SK-N-MC (cell line): ENCODE results near the gene AACS.

Experiments used
- EZH2 ChIP-seq: fragments of 200-600 bp; sonication (generic); IDR thresholded peaks from one replicate; pipeline ENCODE4 v1.6.1; 2017; ENCODE audit warnings: antibody characterized with exemption
- POLR2AphosphoS5 ChIP-seq: IDR thresholded peaks from 2 replicates; pipeline ENCODE4 v1.6.1; 2012; ENCODE audit warnings: mild to moderate bottlenecking, low read depth, low read length, borderline replicate concordance

DNA sequence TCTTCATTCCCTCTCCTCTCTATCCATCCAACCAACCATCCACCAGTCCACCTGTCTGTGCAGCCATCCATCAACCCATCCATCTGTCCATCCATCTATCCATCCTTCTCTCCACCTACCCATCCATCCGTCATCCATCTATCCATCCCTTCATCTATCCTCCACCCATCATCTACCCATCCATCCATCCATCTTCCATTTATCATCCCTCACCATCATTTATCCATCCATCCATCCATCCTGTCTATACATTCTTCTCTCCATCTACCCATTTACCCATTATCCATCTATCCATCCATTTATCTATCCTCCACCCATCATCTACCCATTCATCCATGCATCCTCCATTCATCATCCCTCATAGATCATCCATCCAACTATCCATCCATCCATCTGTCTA, 24.4 kb downstream of the AACS start:
- TF ChIP-seq POLR2AphosphoS5: no peak
- no peak for TF ChIP-seq EZH2
